GM12878 (cell line): ENCODE measurements around the gene ARPC1B. TPM values are rescaled to one million over a fixed set of nuclear protein-coding genes. Genes with fewer than 3 reads are reported as not detected.

Experiments
- ATAC-seq: fragments of 200-7000 bp; cut with Tn5 transposase; 3 replicates; pipeline ENCODE4 v1.9.1; 2020; ENCODE audit warnings: mild to moderate bottlenecking, moderate library complexity
- BruUV-seq: library from RNA; stranded (reverse); fragments of 400-500 nt; replicated peaks from 2 replicates; lab custom pipeline; 2021; lab: Mats Ljungman, UMichigan
- CTCF ChIA-PET: fragments of 300-600 bp; sonication (Branson Sonifier 250); formaldehyde crosslinking; extraction: SDS; loops from one replicate; lab custom pipeline; 2021; ENCODE audit warnings: inconsistent platforms; lab: Yijun Ruan, JAX
- POLR2A ChIA-PET: fragments of 350-600 bp; formaldehyde crosslinking; extraction: SDS; loops from one replicate; lab custom pipeline; 2021; ENCODE audit warnings: inconsistent platforms; lab: Charles Lee
- RAD21 ChIA-PET: fragments of 300-600 bp; sonication (Branson Sonifier 250); formaldehyde crosslinking; loops from one replicate; lab custom pipeline; 2023; ENCODE audit warnings: antibody characterized with exemption; ENCODE audit not compliant: unreplicated experiment; lab: Charles Lee
- SMC1A ChIA-PET: fragments of 300-600 bp; sonication (Branson Sonifier 250); formaldehyde crosslinking; loops from one replicate; lab custom pipeline; 2023; ENCODE audit not compliant: unreplicated experiment, uncharacterized antibody; lab: Charles Lee
- DNase-seq: peaks from one replicate; pipeline ENCODE4 v3.0.0-alpha.2; 2011; ENCODE audit warnings: low read depth, low spot score
- FAIRE-seq: peaks from 3 replicates; lab custom pipeline; 2011; peaks lifted over from hg19 to GRCh38; lab: Jason Lieb, UNC
- H2AFZ ChIP-seq: 2 replicates; pipeline ENCODE4 v1.6.0; 2011; ENCODE audit warnings: low read depth, low read length, control low read depth; ENCODE audit not compliant: control insufficient read depth
- H3K27ac ChIP-seq: 2 replicates; pipeline ENCODE4 v1.5.1; 2011; ENCODE audit warnings: control low read depth; ENCODE audit not compliant: control insufficient read depth, insufficient read depth
- H3K27me3 ChIP-seq, 2 experiments: replicated peaks in 1 of 2; 2 replicates each; pipeline versions ENCODE4 v1.6.0 to v1.6.1; 2011; ENCODE audit warnings: low read length in 1 of 2; ENCODE audit not compliant: control insufficient read depth in 2 of 2, insufficient read depth in 2 of 2
- H3K36me3 ChIP-seq, 2 experiments: 2 replicates each; pipeline ENCODE4 v1.5.1; 2011; ENCODE audit warnings: low read length in 1 of 2; ENCODE audit not compliant: control insufficient read depth in 2 of 2, insufficient read depth in 2 of 2
- H3K4me1 ChIP-seq: 2 replicates; pipeline ENCODE4 v1.6.1; 2011; ENCODE audit warnings: mild to moderate bottlenecking, low read length, moderate library complexity, mixed read lengths; ENCODE audit not compliant: control insufficient read depth, insufficient read depth
- H3K4me2 ChIP-seq: 2 replicates; pipeline ENCODE4 v1.6.0; 2011; ENCODE audit warnings: control low read depth; ENCODE audit not compliant: control insufficient read depth, insufficient read depth
- H3K4me3 ChIP-seq: fragments of 200-600 bp; sonication (generic); 2 replicates; pipeline ENCODE4 v1.5.1; 2016
- H3K79me2 ChIP-seq: 2 replicates; pipeline ENCODE4 v1.6.0; 2011; ENCODE audit warnings: low read length; ENCODE audit not compliant: control insufficient read depth, insufficient read depth
- H3K9ac ChIP-seq: 2 replicates; pipeline ENCODE4 v1.8.0; 2011; ENCODE audit warnings: low read length, control low read depth, mixed read lengths; ENCODE audit not compliant: control insufficient read depth, insufficient read depth
- H3K9me3 ChIP-seq: replicated peaks from 3 replicates; pipeline ENCODE4 v1.5.1; 2011; ENCODE audit warnings: mild to moderate bottlenecking, low read length; ENCODE audit not compliant: control insufficient read depth, insufficient read depth
- H4K20me1 ChIP-seq: 2 replicates; pipeline ENCODE4 v1.6.0; 2011; ENCODE audit not compliant: control insufficient read depth, insufficient read depth
- ATF2 ChIP-seq: IDR thresholded peaks from 2 replicates; pipeline ENCODE4 v1.6.1; 2012; ENCODE audit warnings: low read length, inconsistent platforms
- ATF3 ChIP-seq: IDR thresholded peaks from 2 replicates; pipeline ENCODE4 v1.6.1; 2011; ENCODE audit warnings: low read depth, mild to moderate bottlenecking, low read length, moderate library complexity, borderline replicate concordance; ENCODE audit errors: extremely low read depth
- BCL3 ChIP-seq: IDR thresholded peaks from 2 replicates; pipeline ENCODE4 v1.6.1; 2011; ENCODE audit warnings: borderline replicate concordance, low read depth, mild to moderate bottlenecking, moderate library complexity, low read length; ENCODE audit not compliant: insufficient read depth, poor library complexity, severe bottlenecking
- BRCA1 ChIP-seq: IDR thresholded peaks from 2 replicates; pipeline ENCODE4 v1.6.1; 2011; ENCODE audit warnings: low read depth, low read length, improper control_type of control experiment
- CBX3 ChIP-seq: fragments of 200-600 bp; sonication (generic); IDR thresholded peaks from 2 replicates; pipeline ENCODE4 v1.6.1; 2016; ENCODE audit warnings: low read depth, borderline replicate concordance
- HDGF ChIP-seq: fragments of 450-650 bp; IDR thresholded peaks from 2 replicates; pipeline ENCODE4 v1.6.1; 2016; ENCODE audit warnings: antibody characterized with exemption
- IRF3 ChIP-seq: fragments of 450-650 bp; IDR thresholded peaks from 2 replicates; pipeline ENCODE4 v1.6.1; 2014; ENCODE audit warnings: mild to moderate bottlenecking
- NFYB ChIP-seq: IDR thresholded peaks from 2 replicates; pipeline ENCODE4 v1.6.1; 2011; ENCODE audit warnings: low read depth, mild to moderate bottlenecking, low read length, improper control_type of control experiment, moderate library complexity; ENCODE audit not compliant: insufficient read depth
- POLR2A ChIP-seq: IDR thresholded peaks from 2 replicates; pipeline ENCODE4 v1.6.1; 2011; ENCODE audit warnings: low read depth, mild to moderate bottlenecking, low read length
- RBBP5 ChIP-seq: fragments of 200-600 bp; sonication (generic); conservative IDR thresholded peaks from 2 replicates; pipeline ENCODE4 v1.6.1; 2016
- ZBTB33 ChIP-seq: fragments of 450-650 bp; IDR thresholded peaks from 2 replicates; pipeline ENCODE4 v1.6.1; 2017; ENCODE audit warnings: mild to moderate bottlenecking
- WGBS: methylation state at CpG from one replicate; pipeline ENCODE4 v1.1.6; 2016; ENCODE audit warnings: low lambda C conversion rate; ENCODE audit not compliant: insufficient replicate concordance, insufficient coverage; ENCODE audit errors: missing lambda C conversion rate; 5-methylcytosine and 5-hydroxymethylcytosine counted together
- in situ Hi-C: fragments of 300-500 bp; cut with MboI; formaldehyde crosslinking; loops from 9 replicates; pipeline ENCODE4 v1.14.3; 2018; ENCODE audit warnings: mixed read lengths
- intact Hi-C: fragments of 100-400 bp; cut with micrococcal nuclease; formaldehyde crosslinking; loops from one replicate; pipeline ENCODE4 v1.14.2; 2022; ENCODE audit not compliant: unreplicated experiment
- polyA plus RNA-seq, 11 experiments: library from polyadenylated mRNA; depleted of rRNA in 4 of 11; unstranded in 6 of 11; stranded (reverse) in 5 of 11; fragments of >200 nt; fragmentation: Nextera tagmentation in 4 of 11; fragmentation: Illumina TruSeq in 1 of 11; extraction: Ambion mirVana in 4 of 11; extraction: Trizol in 1 of 11; gene quantifications; 1 replicate in 1 of 11; 2 replicates in 10 of 11; pipeline versions ENCODE4 v1.2.1 to v1.2.3, GENCODE V29; 2011 to 2016; ENCODE audit warnings: inconsistent platforms in 2 of 11, missing spikeins in 2 of 11, low read depth in 1 of 11
- total RNA-seq, 4 experiments: library from RNA; depleted of rRNA in 3 of 4; stranded (reverse); fragments of >200 nt in 3 of 4; fragmentation: Illumina TruSeq in 1 of 4; extraction: Trizol in 1 of 4; gene quantifications; 2 replicates each; pipeline versions ENCODE4 v1.2.1 to v1.2.3, GENCODE V29; 2013 to 2021

ARPC1B gene
- total and polyA plus RNA-seq, 10 of the 15 experiments (the other 5 are each of a cell fraction or from before 2014, with no cell fraction given), result 14.1 to 762 (median 387) TPM

- Histone ChIP-seq H3K9me3 (no peaks in the 10 kb centered on the region), H3K9ac (no peak overlapping the region), H3K27ac (no peak overlapping the region), H3K4me1 (peaks cover 4% of the 10 kb centered on the region; the same call in 1 of the 2 replicates), H3K79me2 (no peaks in the 10 kb centered on the region; the same call in 1 of the 2 replicates), H3K4me2 (no peak overlapping the region), H4K20me1 (no peaks in the 10 kb centered on the region), H2AFZ (no peak overlapping the region), H3K27me3 (no peaks in the 10 kb centered on the region), H3K4me3 (no peak overlapping the region), H3K36me3 (peaks cover 49 to 57% of the 10 kb centered on the region in 2 experiments)
- no peak for FAIRE-seq
- intact Hi-C loops, result no loop called here
- TF ChIP-seq CBX3 (no peak), HDGF (no peak), BRCA1 (no peak), IRF3 (no peak), ZBTB33 (no peak), NFYB (0 out of 2 replicates have a peak, but pooled peaks have one; percentile 24), RBBP5 (no peak), ATF2 (no peak), ATF3 (no peak), POLR2A (peak; percentile 63), BCL3 (no peak)
- WGBS, result 85% methylated on average over 28 of the region's 30 CpGs
- ChIA-PET SMC1A (interaction anchor here (2.8 kb wide), 1 partner anchor 14 kb away, joined by 8 read pairs; no protein-coding TSS in a partner anchor), POLR2A (interaction anchor here (0.5 to 1.1 kb wide), 2 partner anchors 9 to 43 kb away, joined by 3 to 4 read pairs; no protein-coding TSS in a partner anchor), CTCF (interaction anchor here (1.1 to 2.1 kb wide), 2 partner anchors 13 to 64 kb away, joined by 4 to 6 read pairs; no protein-coding TSS in a partner anchor), RAD21 (no interaction called here)
- ATAC-seq, result peak; percentile 40; the same call in 2 of the 3 replicates
- in situ Hi-C loops, result no loop called here
- DNase-seq, result no peak
- BruUV-seq, result no TSS peak
Measured at GRCh38 chr7:99393355-99394187, 19.0 kb downstream of the ARPC1B start.
